Naive thymus-derived CD4-positive, alpha-beta T cell (primary cell): ENCODE data around the gene RHEBL1. TPM values are rescaled to one million over a fixed set of nuclear protein-coding genes. Genes with fewer than 3 reads are reported as not detected.
A peak's percentile ranks its signal among the peaks of the same experiment; 100 is the strongest.

ENCODE experiments used
- ATAC-seq: fragments of 150-1000 bp; cut with Tn5 transposase; 2 replicates; pipeline ENCODE4 v1.10.0; 2021; ENCODE audit warnings: mild to moderate bottlenecking, moderate library complexity
- CTCF ChIA-PET: fragments of 350-600 bp; sonication (Branson Sonifier 250); formaldehyde crosslinking; loops from one replicate; lab custom pipeline; 2021; ENCODE audit warnings: antibody characterized with exemption; lab: Charles Lee
- POLR2A ChIA-PET: fragments of 350-600 bp; sonication (Branson Sonifier 250); formaldehyde crosslinking; loops from one replicate; lab custom pipeline; 2021; ENCODE audit warnings: antibody characterized with exemption, inconsistent platforms; lab: Charles Lee
- DNase-seq, 9 donors: peaks; one replicate each; pipeline versions ENCODE4 v3.0.0 to v3.0.0-alpha.2; 2020 to 2022; ENCODE audit warnings: mixed read lengths in 1 of 9
- H3K27ac ChIP-seq: one replicate; pipeline ENCODE4 v1.7.0; 2013; ENCODE audit warnings: mild to moderate bottlenecking, low read depth, low read length, moderate library complexity
- H3K27me3 ChIP-seq, 2 donors: one replicate each; pipeline ENCODE4 v1.7.0; 2013; ENCODE audit warnings: low read length in 2 of 2, mild to moderate bottlenecking in 2 of 2, moderate library complexity in 2 of 2; ENCODE audit not compliant: control insufficient read depth in 2 of 2, insufficient read depth in 2 of 2
- H3K36me3 ChIP-seq, 3 experiments: 1 replicate in 2 of 3; 2 replicates in 1 of 3; pipeline ENCODE4 v1.7.0; 2013; ENCODE audit warnings: low read length in 3 of 3, mild to moderate bottlenecking in 3 of 3, moderate library complexity in 1 of 3; ENCODE audit not compliant: insufficient read depth in 3 of 3, control insufficient read depth in 2 of 3
- H3K4me1 ChIP-seq, 2 donors: one replicate each; pipeline ENCODE4 v1.7.0; 2013; ENCODE audit warnings: low read length in 2 of 2, mild to moderate bottlenecking in 2 of 2, moderate library complexity in 1 of 2; ENCODE audit not compliant: control insufficient read depth in 2 of 2, insufficient read depth in 2 of 2
- H3K4me3 ChIP-seq: 2 replicates; pipeline ENCODE4 v1.7.0; 2013; ENCODE audit warnings: mild to moderate bottlenecking, low read length
- H3K9me3 ChIP-seq, 3 experiments: 1 replicate in 2 of 3; 2 replicates in 1 of 3; pipeline ENCODE4 v1.7.0; 2013; ENCODE audit warnings: low read length in 3 of 3; ENCODE audit not compliant: control insufficient read depth in 2 of 3
- H3K27ac Mint-ChIP-seq, 9 donors: one replicate each; pipeline ENCODE4 v1.8.0; 2020 to 2022; ENCODE audit warnings: mixed read lengths in 9 of 9, mild to moderate bottlenecking in 8 of 9, moderate library complexity in 5 of 9, inconsistent platforms in 2 of 9
- H3K27me3 Mint-ChIP-seq, 5 donors: one replicate each; pipeline ENCODE4 v1.8.0; 2021 to 2022; ENCODE audit warnings: mixed read lengths in 5 of 5, mild to moderate bottlenecking in 1 of 5
- H3K36me3 Mint-ChIP-seq, 5 donors: one replicate each; pipeline ENCODE4 v1.8.0; 2020 to 2022; ENCODE audit warnings: mixed read lengths in 5 of 5, mild to moderate bottlenecking in 3 of 5, inconsistent platforms in 1 of 5
- H3K4me1 Mint-ChIP-seq, 7 donors: one replicate each; pipeline ENCODE4 v1.8.0; 2020 to 2022; ENCODE audit warnings: mixed read lengths in 7 of 7, mild to moderate bottlenecking in 3 of 7, inconsistent platforms in 1 of 7
- H3K4me3 Mint-ChIP-seq, 10 donors: one replicate each; pipeline ENCODE4 v1.8.0; 2020 to 2022; ENCODE audit warnings: mild to moderate bottlenecking in 10 of 10, mixed read lengths in 10 of 10, moderate library complexity in 6 of 10, inconsistent platforms in 2 of 10
- H3K9me3 Mint-ChIP-seq, 11 donors: one replicate each; pipeline ENCODE4 v1.8.0; 2020 to 2022; ENCODE audit warnings: mixed read lengths in 11 of 11, mild to moderate bottlenecking in 4 of 11, inconsistent platforms in 1 of 11, moderate library complexity in 1 of 11
- intact Hi-C, 2 donors: fragments of 100-400 bp; cut with micrococcal nuclease; formaldehyde crosslinking; loops; one replicate each; pipeline ENCODE4 v1.15.1; 2023
- polyA plus RNA-seq, 2 donors: library from polyadenylated mRNA; unstranded; fragments of 300-500 nt; fragmentation: Illumina TruSeq; gene quantifications; one replicate each; pipeline ENCODE4 v1.2.3, GENCODE V29; 2021
- total RNA-seq, 6 experiments: library from RNA in 5 of 6; stranded (reverse) in 5 of 6; gene quantifications; 1 replicate in 5 of 6; 2 replicates in 1 of 6; pipeline ENCODE4 v1.2.3 and lab custom pipeline; 2021 to 2026

The RHEBL1 gene
- total and polyA plus RNA-seq, 7 experiments from 2014 or later = 1.8 to 9.4 (median 3.3) TPM

DNA sequence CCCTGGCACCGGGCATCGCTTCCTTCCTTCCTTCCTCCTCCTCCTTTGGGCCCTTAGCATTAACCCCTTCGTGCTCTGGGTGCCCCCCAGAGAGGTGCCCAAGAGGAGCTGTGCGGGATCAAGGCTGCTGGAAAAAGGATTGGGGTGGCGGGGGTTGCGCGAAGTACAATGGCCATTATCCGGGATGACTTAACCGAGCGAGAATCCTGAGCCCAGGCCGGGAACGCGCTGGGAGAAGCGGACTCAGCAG is 22.0 kb upstream of the RHEBL1 start:
- H3K36me3 ChIP-seq = peaks cover 0 to 3% (median 0%) of the 10 kb centered on the region in 3 experiments
- Mint-ChIP-seq H3K4me1 (peaks cover 22 to 67% (median 59%) of the 10 kb centered on the region in 7 donors), H3K9me3 (peaks cover 0 to 2% (median 0%) of the 10 kb centered on the region in 11 donors), H3K4me3 (peak overlapping the region in 8 of 10 donors; percentile 4 to 84 (median 76)), H3K36me3 (peaks cover 0 to 15% (median 4%) of the 10 kb centered on the region in 5 donors), H3K27ac (no peak overlapping the region), H3K27me3 (peaks cover 50 to 70% (median 64%) of the 10 kb centered on the region in 5 donors)
- ATAC-seq (no peak), DNase-seq (no peak)
- CTCF ChIA-PET = interaction anchor here (0.7 to 4.3 kb wide), 8 partner anchors 11 to 95 kb away, joined by 3 to 48 read pairs (median 5); partner anchors contain the start of gene TUBA1B
- no peak overlapping the region for H3K27ac ChIP-seq
- intact Hi-C loops = loop anchor here (1.0 to 5.0 kb wide), 3 partner anchors 27 to 256 kb away; partner anchors contain the start of gene DNAJC22 (in 1 of the 2)
- POLR2A ChIA-PET = interaction anchor here (1.0 kb wide), 1 partner anchor 22 kb away, joined by 4 read pairs; the partner anchor contains the start of gene RHEBL1
- peaks cover 19 to 40% of the 10 kb centered on the region in 2 donors for H3K27me3 ChIP-seq
- H3K4me3 ChIP-seq = peak overlapping the region; percentile 23
- peaks cover 44 to 49% of the 10 kb centered on the region in 2 donors for H3K4me1 ChIP-seq
- no peaks in the 10 kb centered on the region for H3K9me3 ChIP-seq

GRCh38 chr12:49091056-49091835 is 21.5 kb upstream of the RHEBL1 start:
- no peak for ATAC-seq
- peaks cover 19 to 40% of the 10 kb centered on the region in 2 donors for H3K27me3 ChIP-seq
- intact Hi-C loops = loop anchor here in 1 of 2 donors (5.0 kb wide), 1 partner anchor 256 kb away; the partner anchor contains the start of gene DNAJC22
- peaks cover 22 to 69% (median 59%) of the 10 kb centered on the region in 7 donors for H3K4me1 Mint-ChIP-seq
- H3K4me3 Mint-ChIP-seq = peak overlapping the region; percentile 60 to 84 (median 80)
- ChIA-PET POLR2A (interaction anchor here (0.6 to 0.7 kb wide), 2 partner anchors 23 to 75 kb away, joined by 3 read pairs; no protein-coding TSS in a partner anchor), CTCF (interaction anchor here (0.7 to 4.3 kb wide), 7 partner anchors 13 to 94 kb away, joined by 3 to 48 read pairs (median 6); partner anchors contain the start of gene TUBA1B)
- peaks cover 50 to 75% (median 64%) of the 10 kb centered on the region in 5 donors for H3K27me3 Mint-ChIP-seq
- peak in 1 of 9 donors; percentile 9 for DNase-seq
- H3K27ac Mint-ChIP-seq = peak overlapping the region in 1 of 9 donors; percentile 23
- no peaks in the 10 kb centered on the region for H3K9me3 ChIP-seq
- peaks cover 0 to 11% (median 0%) of the 10 kb centered on the region in 5 donors for H3K36me3 Mint-ChIP-seq
- peaks cover 44 to 49% of the 10 kb centered on the region in 2 donors for H3K4me1 ChIP-seq
- H3K36me3 ChIP-seq = no peaks in the 10 kb centered on the region
- peaks cover 0 to 2% (median 0%) of the 10 kb centered on the region in 11 donors for H3K9me3 Mint-ChIP-seq
- no peak overlapping the region for H3K27ac ChIP-seq
- H3K4me3 ChIP-seq = no peak overlapping the region

DNA sequence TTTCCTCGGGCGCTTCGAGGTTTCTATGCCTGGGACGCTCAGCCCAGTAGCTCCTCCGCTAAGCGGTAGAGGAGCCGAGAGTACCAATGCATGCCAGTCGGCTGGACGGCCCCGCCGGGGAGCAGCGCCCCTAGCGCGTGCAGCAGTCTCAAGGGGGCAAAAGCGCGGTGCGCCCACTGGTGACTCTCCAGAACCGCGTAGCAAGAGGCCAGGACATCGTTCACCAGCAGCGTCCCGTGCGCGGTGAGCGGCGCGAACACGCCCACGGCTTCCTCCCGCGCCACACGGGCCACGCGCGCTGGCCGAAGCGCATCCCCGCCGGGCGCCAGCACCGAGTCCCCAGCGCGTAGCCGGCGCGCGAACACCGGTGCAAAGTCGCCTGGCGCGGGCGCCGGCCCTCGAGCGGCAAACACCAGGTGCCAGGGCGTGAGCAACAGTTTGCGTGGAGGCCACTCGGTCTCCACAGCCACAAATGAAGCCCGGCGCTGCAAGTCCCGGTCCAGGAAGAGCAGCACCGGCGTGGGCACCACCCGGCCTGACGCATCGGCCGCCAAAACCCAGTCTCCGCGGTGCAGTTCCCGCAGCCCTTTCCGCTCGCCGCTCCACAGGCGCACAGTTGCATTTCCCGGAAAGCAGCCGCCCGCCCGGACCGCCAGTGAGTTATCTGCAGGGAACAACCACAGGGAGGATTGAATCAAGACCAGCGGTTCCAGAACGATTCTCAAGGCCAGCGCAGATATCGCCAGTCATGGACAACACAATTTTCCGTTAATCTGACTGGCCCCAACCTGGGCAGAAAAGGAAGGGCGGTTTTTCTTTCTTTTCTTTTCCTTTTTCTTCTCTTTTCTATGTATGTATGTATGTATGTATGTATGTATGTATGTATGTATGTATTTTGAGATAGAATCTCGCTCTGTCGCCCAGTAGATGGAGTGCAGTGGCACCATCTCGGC is 20.3 kb upstream of the RHEBL1 start:
- peak in 5 of 9 donors; percentile 18 to 57 (median 26) for DNase-seq
- intact Hi-C loops = loop anchor here in 1 of 2 donors (2.0 to 5.0 kb wide), 3 partner anchors 21 to 257 kb away; partner anchors contain the start of genes DNAJC22 and LMBR1L
- peak; percentile 25 for ATAC-seq
- H3K27ac Mint-ChIP-seq = peak overlapping the region in 3 of 9 donors; percentile 32 to 52 (median 50)
- H3K36me3 Mint-ChIP-seq = peaks cover 0 to 3% (median 0%) of the 10 kb centered on the region in 5 donors
- Histone ChIP-seq H3K4me1 (peaks cover 44 to 49% of the 10 kb centered on the region in 2 donors), H3K27me3 (peaks cover 19 to 40% of the 10 kb centered on the region in 2 donors), H3K4me3 (peak overlapping the region; percentile 59), H3K36me3 (no peaks in the 10 kb centered on the region), H3K27ac (no peak overlapping the region), H3K9me3 (no peaks in the 10 kb centered on the region)
- H3K4me3 Mint-ChIP-seq = peak overlapping the region; percentile 65 to 86 (median 81)
- H3K4me1 Mint-ChIP-seq = peaks cover 22 to 67% (median 55%) of the 10 kb centered on the region in 7 donors
- ChIA-PET POLR2A (interaction anchor here (0.7 to 3.0 kb wide), 6 partner anchors 8 to 41 kb away, joined by 3 to 26 read pairs (median 4); partner anchors contain the start of genes LMBR1L and TUBA1B), CTCF (interaction anchor here (0.7 to 5.8 kb wide), 8 partner anchors 9 to 145 kb away, joined by 4 to 55 read pairs (median 20); partner anchors contain the start of gene TUBA1B)
- peaks cover 43 to 71% (median 59%) of the 10 kb centered on the region in 5 donors for H3K27me3 Mint-ChIP-seq
- H3K9me3 Mint-ChIP-seq = peaks cover 0 to 2% (median 0%) of the 10 kb centered on the region in 11 donors

DNA sequence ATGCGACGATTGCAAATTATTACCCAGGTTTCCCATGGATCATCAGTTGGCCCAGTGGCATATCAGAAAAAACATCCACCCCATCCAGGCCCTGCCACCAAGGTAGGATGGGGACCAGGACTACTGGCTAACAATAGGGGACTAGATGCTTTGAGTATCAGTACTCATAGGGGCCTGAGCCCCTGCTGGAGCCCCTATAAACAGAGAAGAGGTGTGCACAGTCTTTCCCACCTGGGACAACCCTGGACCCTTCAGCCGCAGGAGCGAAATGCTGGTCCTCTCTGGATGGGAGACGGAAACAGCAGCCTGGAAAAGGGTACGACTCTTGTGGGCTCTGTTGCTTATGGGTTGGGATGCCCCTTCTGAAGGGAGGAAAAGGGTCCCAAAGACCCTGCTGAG is 19.2 kb upstream of the RHEBL1 start:
- POLR2A ChIA-PET = interaction anchor here (0.7 to 3.0 kb wide), 9 partner anchors 9 to 653 kb away, joined by 3 to 26 read pairs (median 4); partner anchors contain the start of genes LMBR1L, TMBIM6, TUBA1A and TUBA1B
- no peaks in the 10 kb centered on the region for H3K36me3 ChIP-seq
- Mint-ChIP-seq H3K27ac (no peak overlapping the region), H3K4me1 (peaks cover 22 to 59% (median 44%) of the 10 kb centered on the region in 7 donors), H3K9me3 (peaks cover 0 to 2% (median 0%) of the 10 kb centered on the region in 11 donors), H3K36me3 (no peaks in the 10 kb centered on the region), H3K4me3 (peak overlapping the region in 6 of 10 donors; percentile 8 to 53 (median 42)), H3K27me3 (peaks cover 37 to 64% (median 54%) of the 10 kb centered on the region in 5 donors)
- no peak overlapping the region for H3K27ac ChIP-seq
- no peak overlapping the region for H3K4me3 ChIP-seq
- peaks cover 37 to 42% of the 10 kb centered on the region in 2 donors for H3K4me1 ChIP-seq
- H3K9me3 ChIP-seq = no peaks in the 10 kb centered on the region
- no peak for ATAC-seq
- CTCF ChIA-PET = interaction anchor here (0.6 to 5.8 kb wide), 18 partner anchors 10 to 236 kb away, joined by 3 to 55 read pairs (median 6); partner anchors contain the start of genes DDX23, LMBR1L, RHEBL1 and TUBA1A
- no peak for DNase-seq
- H3K27me3 ChIP-seq = peaks cover 18 to 40% of the 10 kb centered on the region in 2 donors
- intact Hi-C loops = loop anchor here (1.0 to 2.0 kb wide), 9 partner anchors 9 to 146 kb away; partner anchors contain the start of genes LMBR1L (in 2 of the 2) and TUBA1A (in 1 of the 2)

DNA sequence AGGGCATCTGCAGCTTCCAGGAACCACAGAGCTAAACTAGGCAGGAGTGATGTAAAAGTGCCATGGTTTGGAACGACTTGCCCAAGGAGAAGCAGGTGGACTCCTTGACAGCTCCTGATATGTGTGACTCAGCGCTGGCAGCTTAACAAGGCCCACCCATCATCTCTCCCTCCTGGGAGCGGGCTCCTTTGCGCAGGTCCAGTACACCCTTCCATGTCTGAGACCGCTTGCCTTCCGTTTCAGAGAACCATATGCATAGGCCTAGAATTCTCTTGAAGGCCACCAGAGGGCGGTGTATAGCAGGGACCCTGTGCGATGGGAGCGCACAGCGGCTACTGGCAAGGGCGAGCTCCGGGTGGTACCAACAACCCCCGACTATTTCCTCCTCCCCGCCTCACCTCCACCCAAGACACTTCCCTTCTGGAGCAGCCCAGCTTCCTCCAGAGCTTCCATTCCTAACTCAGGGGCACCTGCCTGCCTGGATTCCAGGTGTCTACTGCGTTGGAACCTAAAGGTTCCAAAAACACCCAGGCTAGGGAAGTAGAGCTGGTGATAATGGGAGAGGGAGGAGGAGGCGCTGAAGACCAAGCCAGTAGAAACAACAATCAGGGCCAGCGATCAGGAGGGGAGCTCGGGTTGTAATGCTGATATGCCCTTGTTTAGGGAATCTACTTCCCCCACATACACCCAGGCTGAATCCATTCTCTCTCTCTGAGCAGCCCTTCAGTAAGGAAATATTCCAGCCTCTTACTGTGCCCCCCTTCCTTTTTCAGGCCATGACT is 18.6 kb upstream of the RHEBL1 start:
- Histone ChIP-seq H3K27ac (no peak overlapping the region), H3K9me3 (no peaks in the 10 kb centered on the region), H3K4me1 (peaks cover 35 to 40% of the 10 kb centered on the region in 2 donors), H3K36me3 (no peaks in the 10 kb centered on the region), H3K4me3 (no peak overlapping the region), H3K27me3 (peaks cover 14 to 37% of the 10 kb centered on the region in 2 donors)
- H3K27me3 Mint-ChIP-seq = peaks cover 32 to 58% (median 48%) of the 10 kb centered on the region in 5 donors
- DNase-seq = peak; percentile 39 to 73 (median 70)
- intact Hi-C loops = loop anchor here (1.0 to 2.0 kb wide), 9 partner anchors 10 to 147 kb away; partner anchors contain the start of genes LMBR1L (in 2 of the 2) and TUBA1A (in 1 of the 2)
- peak overlapping the region in 2 of 9 donors; percentile 5 to 34 for H3K27ac Mint-ChIP-seq
- H3K9me3 Mint-ChIP-seq = peaks cover 0 to 2% (median 0%) of the 10 kb centered on the region in 11 donors
- peak overlapping the region in 7 of 10 donors; percentile 11 to 59 (median 48) for H3K4me3 Mint-ChIP-seq
- peaks cover 22 to 53% (median 38%) of the 10 kb centered on the region in 7 donors for H3K4me1 Mint-ChIP-seq
- POLR2A ChIA-PET = interaction anchor here (0.7 to 3.0 kb wide), 8 partner anchors 22 to 653 kb away, joined by 3 to 26 read pairs (median 8); partner anchors contain the start of genes KMT2D, LMBR1L, TMBIM6 and TUBA1A
- CTCF ChIA-PET = interaction anchor here (0.8 to 5.8 kb wide), 19 partner anchors 10 to 236 kb away, joined by 3 to 55 read pairs (median 6); partner anchors contain the start of genes DDX23, LMBR1L, RHEBL1 and TUBA1A
- H3K36me3 Mint-ChIP-seq = no peaks in the 10 kb centered on the region
- ATAC-seq = peak; percentile 94
